ES-I3 (cell line): ENCODE data around the gene SND1.

Source experiments
- H3K36me3 ChIP-seq: 2 replicates; pipeline ENCODE4 v1.6.1; 2013; ENCODE audit warnings: mild to moderate bottlenecking, low read length, control low read depth, moderate library complexity; ENCODE audit not compliant: insufficient read depth
- H3K4me1 ChIP-seq: 2 replicates; pipeline ENCODE4 v1.6.1; 2013; ENCODE audit warnings: mild to moderate bottlenecking, control low read depth, low read length; ENCODE audit not compliant: insufficient read depth
- H3K9ac ChIP-seq: 2 replicates; pipeline ENCODE4 v1.6.1; 2013; ENCODE audit warnings: low read depth, mild to moderate bottlenecking, low read length, moderate library complexity
- H3K9me3 ChIP-seq: 2 replicates; pipeline ENCODE4 v1.6.1; 2013; ENCODE audit warnings: mild to moderate bottlenecking, low read length, moderate library complexity; ENCODE audit not compliant: control insufficient read depth, insufficient read depth

The SND1 gene

GRCh38 chr7:127934711-127935110 is 282.7 kb downstream of the SND1 start:
- peaks cover 2% of the 10 kb centered on the region for H3K36me3 ChIP-seq
- no peaks in the 10 kb centered on the region for H3K4me1 ChIP-seq
- H3K9me3 ChIP-seq = no peaks in the 10 kb centered on the region
- H3K9ac ChIP-seq = no peak overlapping the region

GRCh38 chr7:127935847-127936376 is 283.9 kb downstream of the SND1 start:
- Histone ChIP-seq H3K4me1 (no peaks in the 10 kb centered on the region), H3K9me3 (no peaks in the 10 kb centered on the region), H3K9ac (no peak overlapping the region), H3K36me3 (peaks cover 2% of the 10 kb centered on the region; the same call in 1 of the 2 replicates)

- H3K36me3 ChIP-seq = 0 out of 2 replicates have a peak, but pooled peaks cover 2% of the 10 kb centered on the region
- H3K9me3 ChIP-seq = no peaks in the 10 kb centered on the region
- H3K4me1 ChIP-seq = no peaks in the 10 kb centered on the region
- H3K9ac ChIP-seq = no peak overlapping the region
Observed at GRCh38 chr7:127937066-127937680, 285.2 kb downstream of the SND1 start.

- no peaks in the 10 kb centered on the region for H3K9me3 ChIP-seq
- H3K9ac ChIP-seq = no peak overlapping the region
- peaks cover 2% of the 10 kb centered on the region for H3K36me3 ChIP-seq
- no peaks in the 10 kb centered on the region for H3K4me1 ChIP-seq
Observed at GRCh38 chr7:127938588-127938987, 286.6 kb downstream of the SND1 start.

- H3K4me1 ChIP-seq = no peaks in the 10 kb centered on the region
- no peak overlapping the region for H3K9ac ChIP-seq
- peaks cover 4% of the 10 kb centered on the region for H3K36me3 ChIP-seq
- no peaks in the 10 kb centered on the region for H3K9me3 ChIP-seq
Observed at GRCh38 chr7:127940381-127941160, 288.6 kb downstream of the SND1 start.

- Histone ChIP-seq H3K4me1 (peaks cover 3% of the 10 kb centered on the region; the same call in 1 of the 2 replicates), H3K36me3 (peaks cover 6% of the 10 kb centered on the region), H3K9ac (no peak overlapping the region), H3K9me3 (no peaks in the 10 kb centered on the region)
Observed at GRCh38 chr7:127941476-127942210, 289.6 kb downstream of the SND1 start.

- Histone ChIP-seq H3K9ac (no peak overlapping the region), H3K9me3 (no peaks in the 10 kb centered on the region), H3K36me3 (peaks cover 6% of the 10 kb centered on the region), H3K4me1 (peaks cover 7% of the 10 kb centered on the region; the same call in 1 of the 2 replicates)
Observed at GRCh38 chr7:127943541-127944521, 291.8 kb downstream of the SND1 start.

GRCh38 chr7:127946111-127946510 is 294.1 kb downstream of the SND1 start:
- peaks cover 4% of the 10 kb centered on the region for H3K36me3 ChIP-seq

GRCh38 chr7:127946847-127947246 is 294.9 kb downstream of the SND1 start:
- H3K9me3 ChIP-seq = no peaks in the 10 kb centered on the region
- H3K36me3 ChIP-seq = peaks cover 4% of the 10 kb centered on the region
- H3K9ac ChIP-seq = no peak overlapping the region
- H3K4me1 ChIP-seq = peaks cover 9% of the 10 kb centered on the region; the same call in 1 of the 2 replicates

More at GRCh38 chr7:127946111-127946510, 294.1 kb downstream of the SND1 start:
- H3K9me3 ChIP-seq = no peaks in the 10 kb centered on the region
- peaks cover 9% of the 10 kb centered on the region; the same call in 1 of the 2 replicates for H3K4me1 ChIP-seq
- H3K9ac ChIP-seq = no peak overlapping the region

GRCh38 chr7:127948312-127948711 is 296.3 kb downstream of the SND1 start:
- Histone ChIP-seq H3K9me3 (no peaks in the 10 kb centered on the region), H3K36me3 (peaks cover 4% of the 10 kb centered on the region; the same call in 1 of the 2 replicates), H3K9ac (no peak overlapping the region), H3K4me1 (peaks cover 11% of the 10 kb centered on the region; the same call in 1 of the 2 replicates)

GRCh38 chr7:127948930-127949329 is 296.9 kb downstream of the SND1 start:
- Histone ChIP-seq H3K9ac (no peak overlapping the region), H3K9me3 (no peaks in the 10 kb centered on the region), H3K4me1 (peaks cover 17% of the 10 kb centered on the region), H3K36me3 (peaks cover 4% of the 10 kb centered on the region; the same call in 1 of the 2 replicates)

GRCh38 chr7:127949769-127950222 is 297.8 kb downstream of the SND1 start:
- Histone ChIP-seq H3K9ac (no peak overlapping the region), H3K36me3 (peaks cover 4% of the 10 kb centered on the region; the same call in 1 of the 2 replicates), H3K4me1 (peaks cover 19% of the 10 kb centered on the region), H3K9me3 (no peaks in the 10 kb centered on the region)

GRCh38 chr7:127950233-127950935 is 298.4 kb downstream of the SND1 start:
- Histone ChIP-seq H3K9ac (no peak overlapping the region), H3K36me3 (peaks cover 4% of the 10 kb centered on the region; the same call in 1 of the 2 replicates), H3K9me3 (no peaks in the 10 kb centered on the region), H3K4me1 (peaks cover 19% of the 10 kb centered on the region)
